ENCODE measurements around the gene GABRG3. TPM values are rescaled to one million over a fixed set of nuclear protein-coding genes. Genes with fewer than 3 reads are reported as not detected.

The GABRG3 gene
- total and polyA plus RNA-seq, 10 of the 15 experiments (the other 5 are each of a cell fraction or from before 2014, with no cell fraction given) = 0.15 TPM; not detected in 9

GRCh38 chr15:27399241-27399640, 428.3 kb downstream of the GABRG3 start (continued):
- no peak for TF ChIP-seq SKIL (IDR thresholded peaks at IDR 0.05; ENCODE audit: low read depth, poor library complexity, severe bottlenecking)

- Histone ChIP-seq H3K4me1 (ENCODE audit: control insufficient read depth, insufficient read depth, low read length) (no peaks in the 10 kb centered on the region), H3K4me2 (ENCODE audit: control insufficient read depth, insufficient read depth) (no peak overlapping the region), H2AFZ (ENCODE audit: control insufficient read depth, low read depth, low read length) (no peak overlapping the region), H3K27me3 (replicated peaks in 1 of 2; ENCODE audit: control insufficient read depth in 2 of 2, insufficient read depth in 2 of 2, low read length in 1 of 2) (no peaks in the 10 kb centered on the region), H3K4me3 (no peak overlapping the region), H3K79me2 (ENCODE audit: control insufficient read depth, insufficient read depth, low read length) (no peaks in the 10 kb centered on the region), H3K27ac (ENCODE audit: control insufficient read depth, insufficient read depth) (no peak overlapping the region), H3K9ac (ENCODE audit: control insufficient read depth, insufficient read depth, low read length) (no peak overlapping the region), H3K36me3 (ENCODE audit: control insufficient read depth in 2 of 2, insufficient read depth in 2 of 2, low read length in 1 of 2) (no peaks in the 10 kb centered on the region), H3K9me3 (replicated peaks; ENCODE audit: control insufficient read depth, insufficient read depth, low read length) (no peaks in the 10 kb centered on the region; the same call in 2 of the 3 replicates), H4K20me1 (ENCODE audit: control insufficient read depth, insufficient read depth) (no peaks in the 10 kb centered on the region)
- ATAC-seq (no peak), DNase-seq (ENCODE audit: low read depth, low spot score) (no peak), FAIRE-seq (no peak)
- TF ChIP-seq RB1 (IDR thresholded peaks at IDR 0.05; ENCODE audit: borderline replicate concordance) = no peak
- no peak for TF ChIP-seq NFXL1 (IDR thresholded peaks at IDR 0.05; ENCODE audit: borderline replicate concordance)
- TF ChIP-seq YY1 (IDR thresholded peaks at IDR 0.05; ENCODE audit: low read depth, low read length) = no peak
- TF ChIP-seq JUND (IDR thresholded peaks at IDR 0.05; ENCODE audit: low read depth, low read length) = no peak
- no peak for TF ChIP-seq USF1 (IDR thresholded peaks at IDR 0.05; ENCODE audit: borderline replicate concordance, extremely low read length, insufficient read depth, low read depth, low read length)
- TF ChIP-seq MAX (IDR thresholded peaks at IDR 0.05; ENCODE audit: low read depth, low read length) = no peak
- ChIA-PET CTCF (no interaction called here), POLR2A (no interaction called here), RAD21 (ENCODE audit: unreplicated experiment) (no interaction called here), SMC1A (ENCODE audit: uncharacterized antibody, unreplicated experiment) (no interaction called here)
- 9% methylated on average over 5 of the region's 5 CpGs for WGBS (ENCODE audit: insufficient coverage, insufficient replicate concordance, low lambda C conversion rate, missing lambda C conversion rate)
- BruUV-seq (replicated peaks) = no TSS peak
- in situ Hi-C loops (cut with MboI) (no loop called here), intact Hi-C loops (cut with micrococcal nuclease; ENCODE audit: unreplicated experiment) (no loop called here)
Observed at GRCh38 chr15:27401471-27401870, 430.5 kb downstream of the GABRG3 start.
